Ascending aorta (tissue), 2 donors: ENCODE results near the gene NRXN3. TPM values are rescaled to one million over a fixed set of nuclear protein-coding genes. Genes with fewer than 3 reads are reported as not detected.
"Not testable (repeated sequence)": the region's sequence is repeated elsewhere in the genome, so short reads cannot be mapped to it uniquely, and the experiment has no call there.

Source experiments
- DNase-seq, 2 donors: peaks; one replicate each; pipeline ENCODE4 v3.0.0-alpha.2; 2019; ENCODE audit warnings: low spot score in 2 of 2
- H3K27ac ChIP-seq, 2 donors: fragments of 200-600 bp; sonication (generic); one replicate each; pipeline ENCODE4 v1.5.1; 2016 to 2017; ENCODE audit warnings: mild to moderate bottlenecking in 1 of 2
- H3K27me3 ChIP-seq: fragments of 200-600 bp; sonication (generic); one replicate; pipeline ENCODE4 v1.5.1; 2017
- H3K36me3 ChIP-seq, 2 donors: fragments of 200-600 bp; sonication (generic); one replicate each; pipeline ENCODE4 v1.5.1; 2016
- H3K4me1 ChIP-seq, 2 donors: fragments of 200-600 bp; sonication (generic); one replicate each; pipeline ENCODE4 v1.5.1; 2016 to 2017; ENCODE audit warnings: mild to moderate bottlenecking in 1 of 2
- H3K4me3 ChIP-seq, 2 donors: fragments of 200-600 bp; sonication (generic); one replicate each; pipeline ENCODE4 v1.5.1; 2016 to 2017; ENCODE audit warnings: mild to moderate bottlenecking in 1 of 2
- H3K9me3 ChIP-seq, 2 donors: fragments of 200-600 bp; sonication (generic); one replicate each; pipeline ENCODE4 v1.5.1; 2016
- CTCF ChIP-seq, 3 experiments: fragments of 200-600 bp in 2 of 3; fragments of 450-650 bp in 1 of 3; sonication (generic) in 2 of 3; IDR thresholded peaks; one replicate each; pipeline ENCODE4 v1.5.1; 2016 to 2019; ENCODE audit warnings: antibody characterized with exemption in 3 of 3, mild to moderate bottlenecking in 1 of 3, moderate library complexity in 1 of 3
- intact Hi-C: fragments of 100-400 bp; cut with DNase I; formaldehyde crosslinking; loops from one replicate; pipeline ENCODE4 v1.15.1; 2023
- total RNA-seq: library from RNA; depleted of rRNA; stranded (reverse); fragments of >200 nt; gene quantifications from one replicate; pipeline ENCODE4 v1.1.0, GENCODE V29; 2016

The NRXN3 gene
- total RNA-seq, 1 donor from 2014 or later, result 21.0 TPM

- Histone ChIP-seq H3K27ac (no peak overlapping the region), H3K4me3 (no peak overlapping the region), H3K36me3 (no peaks in the 10 kb centered on the region), H3K4me1 (no peaks in the 10 kb centered on the region), H3K9me3 (no peaks in the 10 kb centered on the region), H3K27me3 (no peaks in the 10 kb centered on the region)
- no peak for TF ChIP-seq CTCF (IDR thresholded peaks at IDR 0.05)
- DNase-seq, result no peak
- intact Hi-C loops, result no loop called here
Measured at GRCh38 chr14:79101388-79101787, 931.2 kb downstream of the NRXN3 start.

GRCh38 chr14:79103764-79104163 lies 933.6 kb downstream of the NRXN3 start:
- no peak for TF ChIP-seq CTCF (IDR thresholded peaks at IDR 0.05)
- H3K36me3 ChIP-seq, result no peaks in the 10 kb centered on the region
- H3K27me3 ChIP-seq, result no peaks in the 10 kb centered on the region
- no peak overlapping the region for H3K27ac ChIP-seq
- no peaks in the 10 kb centered on the region for H3K4me1 ChIP-seq
- H3K4me3 ChIP-seq, result no peak overlapping the region
- H3K9me3 ChIP-seq, result no peaks in the 10 kb centered on the region
- DNase-seq, result no peak
- intact Hi-C loops, result no loop called here

- H3K27ac ChIP-seq, H3K9me3 ChIP-seq, DNase-seq, H3K4me3 ChIP-seq, H3K27me3 ChIP-seq, intact Hi-C loops, H3K36me3 ChIP-seq: not testable (repeated sequence)
- H3K4me1 ChIP-seq, result peaks cover 2 to 12% of the 10 kb centered on the region in 2 donors
Measured at GRCh38 chr14:79110564-79110963, 940.4 kb downstream of the NRXN3 start.

- peaks cover 2 to 12% of the 10 kb centered on the region in 2 donors for H3K4me1 ChIP-seq
- intact Hi-C loops, result no loop called here
- H3K4me3 ChIP-seq, result no peak overlapping the region
- no peaks in the 10 kb centered on the region for H3K27me3 ChIP-seq
- no peak for DNase-seq
- H3K27ac ChIP-seq, result no peak overlapping the region
- no peaks in the 10 kb centered on the region for H3K36me3 ChIP-seq
- TF ChIP-seq CTCF (IDR thresholded peaks at IDR 0.05), result no peak
- no peaks in the 10 kb centered on the region for H3K9me3 ChIP-seq
Measured at GRCh38 chr14:79111987-79112501, 941.9 kb downstream of the NRXN3 start.

GRCh38 chr14:79117561-79117960 lies 947.4 kb downstream of the NRXN3 start:
- no peaks in the 10 kb centered on the region for H3K27me3 ChIP-seq
- H3K36me3 ChIP-seq, result no peaks in the 10 kb centered on the region
- H3K9me3 ChIP-seq, result no peaks in the 10 kb centered on the region
- DNase-seq, result no peak
- peaks cover 0 to under 1% of the 10 kb centered on the region in 2 donors for H3K4me1 ChIP-seq
- H3K27ac ChIP-seq, result no peak overlapping the region
- H3K4me3 ChIP-seq, result no peak overlapping the region
- TF ChIP-seq CTCF (IDR thresholded peaks at IDR 0.05), result no peak
- intact Hi-C loops, result no loop called here

- no peaks in the 10 kb centered on the region for H3K9me3 ChIP-seq
- intact Hi-C loops, result no loop called here
- H3K36me3 ChIP-seq, result no peaks in the 10 kb centered on the region
- TF ChIP-seq CTCF (IDR thresholded peaks at IDR 0.05), result no peak
- H3K4me3 ChIP-seq, result no peak overlapping the region
- H3K27ac ChIP-seq, result no peak overlapping the region
- no peaks in the 10 kb centered on the region for H3K27me3 ChIP-seq
- H3K4me1 ChIP-seq, result no peaks in the 10 kb centered on the region
- no peak for DNase-seq
Measured at GRCh38 chr14:79118291-79118690, 948.1 kb downstream of the NRXN3 start.
